ENCODE measurements around the gene ERG. TPM values are rescaled to one million over a fixed set of nuclear protein-coding genes. Genes with fewer than 3 reads are reported as not detected.

ERG gene
- total RNA-seq, 4 donors from 2014 or later: 4.6 to 7.0 (median 5.1) TPM

GRCh38 chr21:38439426-38439825 is 58.9 kb downstream of the ERG start:
- H3K4me1 ChIP-seq: peaks cover 4 to 10% of the 10 kb centered on the region in 2 donors
- no peak overlapping the region for H3K4me3 ChIP-seq
- H3K27me3 ChIP-seq: no peaks in the 10 kb centered on the region
- in situ Hi-C loops (cut with MboI; ENCODE audit: low sequenced_read_pairs in 4 of 4): no loop called here
- H3K36me3 ChIP-seq: no peaks in the 10 kb centered on the region
- DNase-seq (no peak), ATAC-seq (no peak)
- no peak overlapping the region for H3K27ac ChIP-seq
- intact Hi-C loops (cut with DNase I; ENCODE audit: low total_unique reads): no loop called here
- TF ChIP-seq POLR2A (IDR thresholded peaks at IDR 0.05) (no peak), CTCF (IDR thresholded peaks at IDR 0.05 in 4 of 5, conservative IDR thresholded peaks at IDR 0.05 in 1 of 5) (no peak)
- no peaks in the 10 kb centered on the region for H3K9me3 ChIP-seq

GRCh38 chr21:38438462-38438893 is 59.8 kb downstream of the ERG start:
- in situ Hi-C loops (cut with MboI; ENCODE audit: low sequenced_read_pairs in 4 of 4): no loop called here
- Histone ChIP-seq H3K4me1 (peaks cover 4 to 10% of the 10 kb centered on the region in 2 donors), H3K36me3 (no peaks in the 10 kb centered on the region), H3K9me3 (no peaks in the 10 kb centered on the region), H3K4me3 (no peak overlapping the region), H3K27ac (no peak overlapping the region), H3K27me3 (no peaks in the 10 kb centered on the region)
- no peak for ATAC-seq
- intact Hi-C loops (cut with DNase I; ENCODE audit: low total_unique reads): no loop called here
- no peak for TF ChIP-seq POLR2A (IDR thresholded peaks at IDR 0.05)
- no peak for DNase-seq

- Histone ChIP-seq H3K27me3 (no peaks in the 10 kb centered on the region), H3K36me3 (no peaks in the 10 kb centered on the region), H3K4me1 (peaks cover 4 to 10% of the 10 kb centered on the region in 2 donors), H3K27ac (no peak overlapping the region), H3K4me3 (no peak overlapping the region), H3K9me3 (no peaks in the 10 kb centered on the region)
- in situ Hi-C loops (cut with MboI; ENCODE audit: low sequenced_read_pairs in 4 of 4): no loop called here
- TF ChIP-seq CTCF (IDR thresholded peaks at IDR 0.05 in 4 of 5, conservative IDR thresholded peaks at IDR 0.05 in 1 of 5) (no peak), POLR2A (IDR thresholded peaks at IDR 0.05) (no peak)
- ATAC-seq: no peak
- intact Hi-C loops (cut with DNase I; ENCODE audit: low total_unique reads): no loop called here
- no peak for DNase-seq
Measured at GRCh38 chr21:38436341-38436740, 61.9 kb downstream of the ERG start.

GRCh38 chr21:38434913-38435533 is 63.3 kb downstream of the ERG start:
- Histone ChIP-seq H3K4me3 (no peak overlapping the region), H3K27me3 (no peaks in the 10 kb centered on the region), H3K9me3 (no peaks in the 10 kb centered on the region), H3K36me3 (no peaks in the 10 kb centered on the region), H3K27ac (peak overlapping the region in 1 of 4 donors; percentile 13), H3K4me1 (peaks cover 4 to 10% of the 10 kb centered on the region in 2 donors)
- TF ChIP-seq POLR2A (IDR thresholded peaks at IDR 0.05) (no peak), CTCF (IDR thresholded peaks at IDR 0.05 in 4 of 5, conservative IDR thresholded peaks at IDR 0.05 in 1 of 5) (no peak)
- ATAC-seq: no peak
- intact Hi-C loops (cut with DNase I; ENCODE audit: low total_unique reads): no loop called here
- in situ Hi-C loops (cut with MboI; ENCODE audit: low sequenced_read_pairs in 4 of 4): no loop called here
- DNase-seq: no peak

- no peak for ATAC-seq
- peaks cover 4 to 10% of the 10 kb centered on the region in 2 donors for H3K4me1 ChIP-seq
- TF ChIP-seq CTCF (IDR thresholded peaks at IDR 0.05 in 4 of 5, conservative IDR thresholded peaks at IDR 0.05 in 1 of 5) (no peak), POLR2A (IDR thresholded peaks at IDR 0.05) (no peak)
- in situ Hi-C loops (cut with MboI; ENCODE audit: low sequenced_read_pairs in 4 of 4) (no loop called here), intact Hi-C loops (cut with DNase I; ENCODE audit: low total_unique reads) (no loop called here)
- H3K9me3 ChIP-seq: no peaks in the 10 kb centered on the region
- H3K27ac ChIP-seq: no peak overlapping the region
- no peak for DNase-seq
- H3K36me3 ChIP-seq: no peaks in the 10 kb centered on the region
- no peaks in the 10 kb centered on the region for H3K27me3 ChIP-seq
- no peak overlapping the region for H3K4me3 ChIP-seq
Measured at GRCh38 chr21:38433471-38433870, 64.8 kb downstream of the ERG start.
